GM13976 (cell line): ENCODE data around the gene GIPC2.

Source experiments
- DNase-seq: peaks from one replicate; pipeline ENCODE4 v3.0.0; 2012; ENCODE audit warnings: low spot score
- in situ Hi-C: fragments of 300-500 bp; cut with MboI; formaldehyde crosslinking; loops from one replicate; pipeline ENCODE4 v1.12.0; 2022; ENCODE audit warnings: low sequenced_read_pairs, mixed read lengths, inconsistent platforms; ENCODE audit not compliant: unreplicated experiment
- TF ChIP-seq, protein P1 (sequence below): IDR thresholded peaks from 2 replicates; pipeline ENCODE4 v1.5.1; 2012; ENCODE audit warnings: borderline replicate concordance, mild to moderate bottlenecking; ENCODE audit not compliant: insufficient read depth; ENCODE audit errors: extremely low read depth, missing control alignments, control extremely low read depth

The GIPC2 gene

DNA sequence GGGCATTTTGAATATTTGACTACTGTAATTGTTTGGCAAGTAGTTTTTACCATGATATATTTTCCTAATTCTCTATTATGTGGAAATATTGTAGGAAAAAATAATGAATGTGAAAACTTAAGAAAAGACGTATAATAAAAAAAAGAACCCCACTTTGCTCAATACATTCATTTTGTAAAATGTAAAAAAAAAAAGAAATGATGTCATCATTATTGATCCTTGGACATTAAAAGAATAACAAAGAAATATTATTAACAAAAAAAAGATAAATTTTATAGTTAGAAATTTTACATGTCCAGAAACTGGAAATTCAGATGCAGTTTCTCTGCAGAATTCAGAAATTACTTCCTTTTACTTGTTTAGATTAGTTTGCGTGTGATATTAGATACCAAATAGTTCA, 5.2 kb downstream of the GIPC2 start:
- TF ChIP-seq, protein P1, sequence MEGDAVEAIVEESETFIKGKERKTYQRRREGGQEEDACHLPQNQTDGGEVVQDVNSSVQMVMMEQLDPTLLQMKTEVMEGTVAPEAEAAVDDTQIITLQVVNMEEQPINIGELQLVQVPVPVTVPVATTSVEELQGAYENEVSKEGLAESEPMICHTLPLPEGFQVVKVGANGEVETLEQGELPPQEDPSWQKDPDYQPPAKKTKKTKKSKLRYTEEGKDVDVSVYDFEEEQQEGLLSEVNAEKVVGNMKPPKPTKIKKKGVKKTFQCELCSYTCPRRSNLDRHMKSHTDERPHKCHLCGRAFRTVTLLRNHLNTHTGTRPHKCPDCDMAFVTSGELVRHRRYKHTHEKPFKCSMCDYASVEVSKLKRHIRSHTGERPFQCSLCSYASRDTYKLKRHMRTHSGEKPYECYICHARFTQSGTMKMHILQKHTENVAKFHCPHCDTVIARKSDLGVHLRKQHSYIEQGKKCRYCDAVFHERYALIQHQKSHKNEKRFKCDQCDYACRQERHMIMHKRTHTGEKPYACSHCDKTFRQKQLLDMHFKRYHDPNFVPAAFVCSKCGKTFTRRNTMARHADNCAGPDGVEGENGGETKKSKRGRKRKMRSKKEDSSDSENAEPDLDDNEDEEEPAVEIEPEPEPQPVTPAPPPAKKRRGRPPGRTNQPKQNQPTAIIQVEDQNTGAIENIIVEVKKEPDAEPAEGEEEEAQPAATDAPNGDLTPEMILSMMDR, result no peak
- no peak for DNase-seq

DNA sequence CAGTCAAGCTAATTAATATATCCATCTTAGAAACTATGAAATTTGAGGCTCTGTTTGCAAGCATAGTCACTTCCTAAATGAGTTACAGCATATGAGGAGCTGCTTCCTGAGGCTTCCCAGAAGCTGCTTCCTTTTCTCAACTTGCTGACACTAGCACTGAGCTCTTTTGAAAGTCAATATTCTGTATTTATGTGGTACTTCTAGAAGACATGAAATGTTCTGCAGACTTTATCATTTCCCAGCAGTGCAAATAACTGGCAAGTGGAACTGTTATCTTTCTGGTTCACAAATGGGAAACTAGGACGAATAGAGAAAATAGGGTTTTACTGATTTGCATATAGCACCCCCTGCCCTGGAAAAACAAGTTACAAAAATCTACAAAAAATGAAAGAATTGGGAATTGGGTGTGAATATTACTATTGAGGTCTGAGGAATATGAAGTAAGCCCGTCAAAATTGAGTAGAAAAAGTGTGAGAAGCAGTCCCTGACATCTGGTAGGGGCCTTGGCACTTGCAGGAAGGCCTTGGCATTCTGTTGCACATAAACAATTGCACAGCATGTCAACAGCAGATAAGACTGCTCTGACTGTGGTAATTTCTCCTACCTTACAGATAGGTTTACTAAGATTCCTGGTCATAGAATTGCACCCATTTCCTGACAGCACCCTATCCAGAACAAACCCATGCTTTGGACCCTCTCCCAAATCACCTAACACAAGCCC, 7.1 kb downstream of the GIPC2 start:
- in situ Hi-C loops, result no loop called here
- no peak for DNase-seq
- TF ChIP-seq, protein P1, result no peak

More for the DNA sequence above, 5.2 kb downstream of the GIPC2 start:
- in situ Hi-C loops, result no loop called here

DNA sequence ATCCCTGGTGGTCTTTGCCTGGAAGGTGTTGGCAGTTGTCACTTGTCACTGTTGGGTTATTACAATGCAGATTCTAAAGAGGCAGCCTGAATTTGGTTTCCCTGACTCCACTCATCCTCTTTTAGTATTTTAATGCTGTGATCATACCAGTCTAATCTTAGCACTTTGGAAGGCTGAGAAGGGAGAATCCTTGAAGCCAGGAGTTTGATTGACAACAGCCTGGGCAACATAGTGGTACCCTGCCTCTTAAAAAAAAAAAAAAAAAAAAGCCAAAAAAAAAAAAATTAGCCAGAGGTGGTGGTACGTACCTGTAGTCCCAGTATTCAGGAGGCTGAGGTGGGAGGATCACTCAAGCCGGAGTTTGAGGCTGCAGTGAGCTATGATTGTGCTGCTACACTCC, 7.7 kb downstream of the GIPC2 start:
- TF ChIP-seq, protein P1, result no peak
- no peak for DNase-seq
- in situ Hi-C loops, result no loop called here

DNA sequence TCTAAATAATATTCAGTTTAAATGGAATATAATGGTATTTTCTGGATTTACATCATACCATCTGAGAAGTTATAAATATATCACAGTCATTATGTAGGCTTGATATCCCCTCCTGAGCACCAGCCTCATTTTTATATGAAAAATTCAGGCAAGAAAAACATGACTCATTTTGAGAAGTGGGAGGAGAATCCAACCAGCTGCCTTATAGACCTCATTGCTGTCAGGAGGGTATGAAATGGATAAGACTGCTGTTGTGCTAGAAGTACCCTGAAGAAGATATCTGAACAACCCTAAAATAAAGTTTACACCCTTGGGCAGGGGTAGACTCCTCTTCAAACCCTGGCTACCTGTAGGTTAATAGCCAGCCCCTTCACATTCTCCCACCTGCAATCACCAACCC, 8.8 kb downstream of the GIPC2 start:
- in situ Hi-C loops, result no loop called here
- DNase-seq, result no peak

DNA sequence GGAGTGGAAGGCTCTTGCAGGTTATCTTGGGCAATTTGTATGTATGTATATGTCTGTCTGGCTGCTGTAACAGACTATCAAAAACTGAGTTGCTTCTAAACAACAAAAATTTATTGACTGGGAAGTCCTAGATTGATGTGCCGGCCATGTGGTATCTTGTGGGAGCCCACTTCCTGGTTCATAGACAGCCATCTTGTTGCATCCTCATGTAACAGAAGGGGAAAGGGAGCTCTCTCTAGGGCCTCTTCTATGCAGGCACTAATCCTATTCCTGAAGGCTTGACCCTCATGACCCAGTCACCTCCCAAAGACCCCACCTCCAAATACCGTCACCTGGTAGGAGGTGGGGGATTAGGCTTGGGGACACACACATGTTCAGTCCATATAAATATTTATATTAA, 9.2 kb downstream of the GIPC2 start:
- in situ Hi-C loops, result no loop called here
- no peak for DNase-seq
- TF ChIP-seq, protein P1, result no peak

More for the DNA sequence above, 8.8 kb downstream of the GIPC2 start:
- TF ChIP-seq, protein P1, result no peak

DNA sequence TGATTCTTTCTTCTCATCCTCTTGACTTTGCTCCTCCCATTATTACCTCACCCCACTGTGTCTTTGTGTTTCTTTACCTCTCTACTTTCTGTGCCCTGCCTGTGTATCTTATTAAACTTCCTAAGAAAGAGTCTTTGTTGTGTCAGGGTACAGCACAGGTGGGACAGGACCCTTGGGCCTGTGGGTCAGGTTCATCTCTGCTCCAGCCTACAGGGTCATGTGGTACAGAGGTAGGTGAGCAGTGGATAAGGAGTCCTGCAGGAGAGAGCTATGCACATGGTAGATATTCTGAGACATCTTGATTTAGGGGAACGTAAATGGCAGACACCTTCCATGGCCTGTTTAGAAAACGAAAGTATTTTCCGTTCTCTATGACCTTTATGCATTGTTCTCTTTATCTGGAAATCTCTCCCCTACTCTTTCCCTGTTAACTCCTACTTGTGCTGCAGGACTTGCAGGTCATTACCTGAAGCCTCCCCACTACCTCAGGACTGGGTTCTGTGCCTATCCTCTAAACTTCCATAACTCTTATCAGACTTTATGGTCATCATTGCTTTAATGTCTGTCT, 9.9 kb downstream of the GIPC2 start:
- in situ Hi-C loops, result no loop called here
- no peak for DNase-seq
- TF ChIP-seq, protein P1, result no peak
